Liver (tissue), 9 donors: Measurements from ENCODE around the gene TMEM163. TPM values are rescaled to one million over a fixed set of nuclear protein-coding genes. Genes with fewer than 3 reads are reported as not detected.

Experiments used
- DNase-seq: peaks from one replicate; pipeline ENCODE4 v3.0.0-alpha.2; 2017; ENCODE audit warnings: low spot score
- H3K27ac ChIP-seq, 2 donors: one replicate each; pipeline ENCODE4 v1.7.0; 2013; ENCODE audit warnings: inconsistent platforms in 2 of 2, low read length in 2 of 2, control low read depth in 1 of 2, low read depth in 1 of 2, mild to moderate bottlenecking in 1 of 2
- H3K27me3 ChIP-seq, 4 donors: one replicate each; pipeline versions ENCODE4 v1.6.1 to v1.7.0; 2013; ENCODE audit warnings: low read length in 3 of 4, inconsistent platforms in 1 of 4, mild to moderate bottlenecking in 1 of 4, moderate library complexity in 1 of 4; ENCODE audit not compliant: control insufficient read depth in 4 of 4, insufficient read depth in 4 of 4
- H3K36me3 ChIP-seq, 4 donors: one replicate each; pipeline versions ENCODE4 v1.6.1 to v1.7.0; 2013; ENCODE audit warnings: low read length in 3 of 4, mild to moderate bottlenecking in 3 of 4, low read depth in 1 of 4, moderate library complexity in 1 of 4; ENCODE audit not compliant: control insufficient read depth in 4 of 4, insufficient read depth in 3 of 4
- H3K4me1 ChIP-seq, 4 donors: one replicate each; pipeline versions ENCODE4 v1.6.1 to v1.7.0; 2013; ENCODE audit warnings: low read length in 3 of 4, mild to moderate bottlenecking in 3 of 4, moderate library complexity in 1 of 4; ENCODE audit not compliant: control insufficient read depth in 4 of 4, insufficient read depth in 4 of 4
- H3K4me3 ChIP-seq, 3 donors: one replicate each; pipeline versions ENCODE4 v1.6.1 to v1.7.0; 2013; ENCODE audit warnings: low read length in 3 of 3, control low read depth in 1 of 3, low read depth in 1 of 3, mild to moderate bottlenecking in 1 of 3
- H3K9ac ChIP-seq, 2 donors: one replicate each; pipeline ENCODE4 v1.7.0; 2013; ENCODE audit warnings: low read length in 2 of 2, mild to moderate bottlenecking in 2 of 2, moderate library complexity in 2 of 2, control low read depth in 1 of 2, low read depth in 1 of 2
- H3K9me3 ChIP-seq, 4 donors: one replicate each; pipeline versions ENCODE4 v1.6.1 to v1.7.0; 2013; ENCODE audit warnings: low read length in 3 of 4; ENCODE audit not compliant: control insufficient read depth in 4 of 4
- EGR1 ChIP-seq, 2 donors: IDR thresholded peaks; 2 replicates each; pipeline ENCODE4 v1.6.1; 2016 to 2018; ENCODE audit warnings: antibody characterized with exemption in 2 of 2, low read depth in 2 of 2
- FOXA1 ChIP-seq: IDR thresholded peaks from 2 replicates; pipeline ENCODE4 v1.6.1; 2016; ENCODE audit warnings: antibody characterized with exemption
- FOXA2 ChIP-seq: IDR thresholded peaks from 2 replicates; pipeline ENCODE4 v1.6.1; 2016; ENCODE audit warnings: antibody characterized with exemption
- SP1 ChIP-seq: IDR thresholded peaks from 2 replicates; pipeline ENCODE4 v1.6.1; 2018; ENCODE audit warnings: antibody characterized with exemption, mild to moderate bottlenecking
- TAF1 ChIP-seq: conservative IDR thresholded peaks from 2 replicates; pipeline ENCODE4 v1.6.1; 2016; ENCODE audit warnings: antibody characterized with exemption, mild to moderate bottlenecking
- YY1 ChIP-seq: IDR thresholded peaks from 2 replicates; pipeline ENCODE4 v1.6.1; 2016; ENCODE audit warnings: antibody characterized with exemption, mild to moderate bottlenecking
- WGBS: extraction: QIAGEN DNeasy Blood & Tissue Kit; methylation state at CpG from one replicate; pipeline ENCODE4 v1.1.7; 2013; 5-methylcytosine and 5-hydroxymethylcytosine counted together
- polyA plus RNA-seq, 2 donors: library from polyadenylated mRNA; stranded (reverse) in 1 of 2; unstranded in 1 of 2; fragments of 200-250 nt in 1 of 2; fragments of >200 nt in 1 of 2; fragmentation: Nextera tagmentation in 1 of 2; extraction: Ambion mirVana in 1 of 2; gene quantifications; one replicate each; pipeline versions ENCODE4 v1.2.1 to v1.2.3, GENCODE V29; 2013 to 2015
- total RNA-seq, 2 donors: library from RNA; depleted of rRNA; stranded (reverse); fragments of >200 nt; gene quantifications; one replicate each; pipeline ENCODE4 v1.2.3, GENCODE V29; 2014
- TF ChIP-seq, protein P1 (sequence below): IDR thresholded peaks from 2 replicates; pipeline ENCODE4 v1.6.1; 2016; ENCODE audit warnings: antibody characterized with exemption
- TF ChIP-seq, protein P2 (sequence below): IDR thresholded peaks from 2 replicates; pipeline ENCODE4 v1.6.1; 2016; ENCODE audit warnings: antibody characterized with exemption
- TF ChIP-seq, protein P3 (sequence below): fragments of 150-350 bp; IDR thresholded peaks from 2 replicates; pipeline ENCODE4 v1.5.1; 2017; ENCODE audit warnings: improper control_type of control experiment, low read depth, low read length; ENCODE audit not compliant: missing input control
- TF ChIP-seq, protein P4 (sequence below): IDR thresholded peaks from 2 replicates; pipeline ENCODE4 v1.6.1; 2016; ENCODE audit warnings: antibody characterized with exemption, mild to moderate bottlenecking
- TF ChIP-seq, protein P5 (sequence below): IDR thresholded peaks from 2 replicates; pipeline ENCODE4 v1.6.1; 2016; ENCODE audit warnings: antibody characterized with exemption
- donor health status: healthy.
- donor health status: healthy.
- donor health status: healthy.
- donor health status: healthy.
- donor health status: healthy.

Gene TMEM163
- total and polyA plus RNA-seq, 4 donors = 0.08 to 0.48 (median 0.25) TPM

DNA sequence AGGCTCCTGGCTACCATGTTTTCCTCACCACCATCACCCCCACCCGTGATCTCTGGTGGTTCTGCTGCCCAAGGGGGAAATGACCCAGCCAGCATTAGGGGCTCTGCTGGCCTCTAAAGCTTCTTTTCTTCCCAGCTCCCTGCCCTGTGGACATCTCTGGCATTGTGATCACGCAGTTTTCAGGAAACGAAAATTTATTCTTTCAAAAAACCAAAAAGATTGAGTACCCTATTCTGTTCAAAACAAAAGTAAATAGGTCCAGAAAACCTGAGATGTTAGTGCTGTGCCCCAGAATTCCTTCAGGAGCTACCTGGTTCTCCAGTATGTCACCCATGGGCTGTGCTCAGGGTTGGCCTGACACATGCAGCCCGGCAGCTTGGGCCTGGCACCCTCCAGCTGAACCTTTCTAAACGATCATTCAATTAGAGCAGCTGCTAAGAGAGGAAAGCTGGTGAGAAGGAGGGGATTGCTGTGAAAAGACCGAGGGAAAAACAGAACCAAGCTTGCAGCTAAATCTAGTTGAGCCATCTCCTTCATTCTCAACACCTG lies 307.4 kb downstream of the TMEM163 start (continued):
- TF ChIP-seq, protein P1, sequence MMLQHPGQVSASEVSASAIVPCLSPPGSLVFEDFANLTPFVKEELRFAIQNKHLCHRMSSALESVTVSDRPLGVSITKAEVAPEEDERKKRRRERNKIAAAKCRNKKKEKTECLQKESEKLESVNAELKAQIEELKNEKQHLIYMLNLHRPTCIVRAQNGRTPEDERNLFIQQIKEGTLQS = no peak
- TF ChIP-seq TAF1 = no peak

- 68% methylated on average over 5 of the region's 5 CpGs for WGBS
- H3K27ac ChIP-seq = no peak overlapping the region
- no peaks in the 10 kb centered on the region for H3K9me3 ChIP-seq
- H3K9ac ChIP-seq = no peak overlapping the region
- H3K36me3 ChIP-seq = no peaks in the 10 kb centered on the region
- H3K4me3 ChIP-seq = no peak overlapping the region
- no peak for DNase-seq
- TF ChIP-seq, protein P2, sequence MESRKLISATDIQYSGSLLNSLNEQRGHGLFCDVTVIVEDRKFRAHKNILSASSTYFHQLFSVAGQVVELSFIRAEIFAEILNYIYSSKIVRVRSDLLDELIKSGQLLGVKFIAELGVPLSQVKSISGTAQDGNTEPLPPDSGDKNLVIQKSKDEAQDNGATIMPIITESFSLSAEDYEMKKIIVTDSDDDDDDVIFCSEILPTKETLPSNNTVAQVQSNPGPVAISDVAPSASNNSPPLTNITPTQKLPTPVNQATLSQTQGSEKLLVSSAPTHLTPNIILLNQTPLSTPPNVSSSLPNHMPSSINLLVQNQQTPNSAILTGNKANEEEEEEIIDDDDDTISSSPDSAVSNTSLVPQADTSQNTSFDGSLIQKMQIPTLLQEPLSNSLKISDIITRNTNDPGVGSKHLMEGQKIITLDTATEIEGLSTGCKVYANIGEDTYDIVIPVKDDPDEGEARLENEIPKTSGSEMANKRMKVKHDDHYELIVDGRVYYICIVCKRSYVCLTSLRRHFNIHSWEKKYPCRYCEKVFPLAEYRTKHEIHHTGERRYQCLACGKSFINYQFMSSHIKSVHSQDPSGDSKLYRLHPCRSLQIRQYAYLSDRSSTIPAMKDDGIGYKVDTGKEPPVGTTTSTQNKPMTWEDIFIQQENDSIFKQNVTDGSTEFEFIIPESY = no peak
- TF ChIP-seq YY1 (no peak), FOXA1 (no peak)
- peaks cover 3 to 17% (median 11%) of the 10 kb centered on the region in 4 donors for H3K4me1 ChIP-seq
- no peaks in the 10 kb centered on the region for H3K27me3 ChIP-seq
Observed at GRCh38 chr2:134410831-134411231, 308.0 kb downstream of the TMEM163 start.

DNA sequence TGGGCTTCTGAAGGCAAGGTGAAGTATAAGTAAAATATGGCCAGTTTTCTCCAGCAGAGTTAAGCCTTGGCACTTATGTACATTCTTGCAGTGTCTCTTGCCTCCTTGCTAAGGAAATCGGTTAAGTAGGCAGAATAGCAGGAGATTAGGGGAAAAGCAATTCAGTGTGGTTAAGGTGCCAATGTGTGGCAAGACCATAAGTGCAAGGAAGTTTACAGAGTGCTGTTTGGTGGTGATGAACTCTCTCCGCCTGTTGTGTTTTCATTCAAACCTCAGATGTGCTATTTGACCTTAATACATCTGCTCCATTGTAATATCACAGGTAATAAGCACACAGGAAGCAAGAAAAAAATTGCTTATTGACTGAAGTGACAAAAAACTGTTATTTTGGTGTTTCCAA lies 308.8 kb downstream of the TMEM163 start:
- TF ChIP-seq FOXA1 (no peak), SP1 (no peak), FOXA2 (no peak), TAF1 (no peak), EGR1 (IDR thresholded peaks at IDR 0.05; ENCODE audit: low read depth in 2 of 2) (no peak), YY1 (no peak)
- TF ChIP-seq, protein P3, sequence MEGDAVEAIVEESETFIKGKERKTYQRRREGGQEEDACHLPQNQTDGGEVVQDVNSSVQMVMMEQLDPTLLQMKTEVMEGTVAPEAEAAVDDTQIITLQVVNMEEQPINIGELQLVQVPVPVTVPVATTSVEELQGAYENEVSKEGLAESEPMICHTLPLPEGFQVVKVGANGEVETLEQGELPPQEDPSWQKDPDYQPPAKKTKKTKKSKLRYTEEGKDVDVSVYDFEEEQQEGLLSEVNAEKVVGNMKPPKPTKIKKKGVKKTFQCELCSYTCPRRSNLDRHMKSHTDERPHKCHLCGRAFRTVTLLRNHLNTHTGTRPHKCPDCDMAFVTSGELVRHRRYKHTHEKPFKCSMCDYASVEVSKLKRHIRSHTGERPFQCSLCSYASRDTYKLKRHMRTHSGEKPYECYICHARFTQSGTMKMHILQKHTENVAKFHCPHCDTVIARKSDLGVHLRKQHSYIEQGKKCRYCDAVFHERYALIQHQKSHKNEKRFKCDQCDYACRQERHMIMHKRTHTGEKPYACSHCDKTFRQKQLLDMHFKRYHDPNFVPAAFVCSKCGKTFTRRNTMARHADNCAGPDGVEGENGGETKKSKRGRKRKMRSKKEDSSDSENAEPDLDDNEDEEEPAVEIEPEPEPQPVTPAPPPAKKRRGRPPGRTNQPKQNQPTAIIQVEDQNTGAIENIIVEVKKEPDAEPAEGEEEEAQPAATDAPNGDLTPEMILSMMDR = no peak
- TF ChIP-seq, protein P4, sequence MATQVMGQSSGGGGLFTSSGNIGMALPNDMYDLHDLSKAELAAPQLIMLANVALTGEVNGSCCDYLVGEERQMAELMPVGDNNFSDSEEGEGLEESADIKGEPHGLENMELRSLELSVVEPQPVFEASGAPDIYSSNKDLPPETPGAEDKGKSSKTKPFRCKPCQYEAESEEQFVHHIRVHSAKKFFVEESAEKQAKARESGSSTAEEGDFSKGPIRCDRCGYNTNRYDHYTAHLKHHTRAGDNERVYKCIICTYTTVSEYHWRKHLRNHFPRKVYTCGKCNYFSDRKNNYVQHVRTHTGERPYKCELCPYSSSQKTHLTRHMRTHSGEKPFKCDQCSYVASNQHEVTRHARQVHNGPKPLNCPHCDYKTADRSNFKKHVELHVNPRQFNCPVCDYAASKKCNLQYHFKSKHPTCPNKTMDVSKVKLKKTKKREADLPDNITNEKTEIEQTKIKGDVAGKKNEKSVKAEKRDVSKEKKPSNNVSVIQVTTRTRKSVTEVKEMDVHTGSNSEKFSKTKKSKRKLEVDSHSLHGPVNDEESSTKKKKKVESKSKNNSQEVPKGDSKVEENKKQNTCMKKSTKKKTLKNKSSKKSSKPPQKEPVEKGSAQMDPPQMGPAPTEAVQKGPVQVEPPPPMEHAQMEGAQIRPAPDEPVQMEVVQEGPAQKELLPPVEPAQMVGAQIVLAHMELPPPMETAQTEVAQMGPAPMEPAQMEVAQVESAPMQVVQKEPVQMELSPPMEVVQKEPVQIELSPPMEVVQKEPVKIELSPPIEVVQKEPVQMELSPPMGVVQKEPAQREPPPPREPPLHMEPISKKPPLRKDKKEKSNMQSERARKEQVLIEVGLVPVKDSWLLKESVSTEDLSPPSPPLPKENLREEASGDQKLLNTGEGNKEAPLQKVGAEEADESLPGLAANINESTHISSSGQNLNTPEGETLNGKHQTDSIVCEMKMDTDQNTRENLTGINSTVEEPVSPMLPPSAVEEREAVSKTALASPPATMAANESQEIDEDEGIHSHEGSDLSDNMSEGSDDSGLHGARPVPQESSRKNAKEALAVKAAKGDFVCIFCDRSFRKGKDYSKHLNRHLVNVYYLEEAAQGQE = no peak
- TF ChIP-seq, protein P1 = no peak
- TF ChIP-seq, protein P5, sequence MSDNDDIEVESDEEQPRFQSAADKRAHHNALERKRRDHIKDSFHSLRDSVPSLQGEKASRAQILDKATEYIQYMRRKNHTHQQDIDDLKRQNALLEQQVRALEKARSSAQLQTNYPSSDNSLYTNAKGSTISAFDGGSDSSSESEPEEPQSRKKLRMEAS = no peak
- TF ChIP-seq, protein P2 = no peak
- no peak for DNase-seq
- Histone ChIP-seq H3K4me3 (no peak overlapping the region), H3K9me3 (no peaks in the 10 kb centered on the region), H3K27me3 (no peaks in the 10 kb centered on the region), H3K4me1 (peaks cover 3 to 17% (median 11%) of the 10 kb centered on the region in 4 donors), H3K9ac (no peak overlapping the region), H3K27ac (no peak overlapping the region), H3K36me3 (no peaks in the 10 kb centered on the region)
- 86% methylated on average over 2 of the region's 2 CpGs for WGBS
